HepG2 (cell line): ENCODE results near the gene IFNL2. TPM values are rescaled to one million over a fixed set of nuclear protein-coding genes. Genes with fewer than 3 reads are reported as not detected.
"Not testable (repeated sequence)": the region's sequence is repeated elsewhere in the genome, so short reads cannot be mapped to it uniquely, and the experiment has no call there.

Experiments
- ATAC-seq: fragments of 200-7000 bp; cut with Tn5 transposase; 3 replicates; pipeline ENCODE4 v1.9.1; 2020; ENCODE audit warnings: mild to moderate bottlenecking, moderate library complexity
- BruUV-seq: library from RNA; stranded (reverse); fragments of 400-500 nt; replicated peaks from 2 replicates; lab custom pipeline; 2021; lab: Mats Ljungman, UMichigan
- CTCF ChIA-PET: fragments of 300-600 bp; formaldehyde crosslinking; extraction: SDS; loops from one replicate; lab custom pipeline; 2021; ENCODE audit warnings: low total read pairs, inconsistent platforms, low intra/inter-chr PET ratio; lab: Yijun Ruan, JAX
- POLR2A ChIA-PET: fragments of 350-600 bp; sonication (Branson Sonifier 250); formaldehyde crosslinking; loops from one replicate; lab custom pipeline; 2020; ENCODE audit warnings: antibody characterized with exemption, inconsistent platforms; lab: Yijun Ruan, JAX
- DNase-seq: peaks from one replicate; pipeline ENCODE4 v3.0.0-alpha.2; 2015; ENCODE audit warnings: low spot score
- FAIRE-seq: peaks from 3 replicates; lab custom pipeline; 2011; peaks lifted over from hg19 to GRCh38; lab: Jason Lieb, UNC
- H2AFZ ChIP-seq: one replicate; pipeline ENCODE4 v1.6.1; 2011; ENCODE audit warnings: low read length, inconsistent platforms
- H3K27ac ChIP-seq: fragments of 300-600 bp; 3 replicates; pipeline ENCODE4 v1.8.0; 2011; ENCODE audit warnings: mixed run types, mild to moderate bottlenecking, mixed read lengths, low read length, inconsistent platforms; ENCODE audit not compliant: insufficient read depth; ENCODE audit errors: extremely low read length
- H3K27me3 ChIP-seq, 2 experiments: fragments of 200-600 bp in 1 of 2; 2 replicates in 1 of 2; 3 replicates in 1 of 2; pipeline versions ENCODE4 v1.6.0 to v1.8.0; 2011; ENCODE audit warnings: low read length in 2 of 2, mild to moderate bottlenecking in 2 of 2, moderate library complexity in 2 of 2, inconsistent platforms in 1 of 2; ENCODE audit not compliant: insufficient read depth in 2 of 2, control insufficient read depth in 1 of 2
- H3K36me3 ChIP-seq, 2 experiments: fragments of 200-600 bp in 1 of 2; replicated peaks in 1 of 2; 2 replicates in 1 of 2; 3 replicates in 1 of 2; pipeline versions ENCODE4 v1.5.1 to v1.8.0; 2011; ENCODE audit warnings: low read length in 2 of 2, inconsistent platforms in 1 of 2; ENCODE audit not compliant: insufficient read depth in 2 of 2, control insufficient read depth in 1 of 2
- H3K4me1 ChIP-seq: 2 replicates; pipeline ENCODE4 v1.5.1; 2012; ENCODE audit warnings: low read length, inconsistent platforms; ENCODE audit not compliant: insufficient read depth
- H3K4me2 ChIP-seq: 2 replicates; pipeline ENCODE4 v1.6.0; 2011; ENCODE audit warnings: low read depth, low read length, inconsistent platforms
- H3K4me3 ChIP-seq, 3 experiments: fragments of 200-600 bp in 1 of 3; sonication (generic), shearing (Covaris generic) in 1 of 3; replicated peaks in 1 of 3; 2 replicates each; pipeline ENCODE4 v1.5.1; 2011 to 2016; ENCODE audit warnings: low read length in 3 of 3, inconsistent platforms in 2 of 3, low read depth in 2 of 3, mild to moderate bottlenecking in 2 of 3, control low read depth in 1 of 3, mixed read lengths in 1 of 3; ENCODE audit not compliant: insufficient read depth in 1 of 3
- H3K79me2 ChIP-seq: one replicate; pipeline ENCODE4 v1.6.1; 2011; ENCODE audit warnings: low read length, inconsistent platforms; ENCODE audit not compliant: insufficient read depth
- H3K9ac ChIP-seq: 2 replicates; pipeline ENCODE4 v1.6.0; 2011; ENCODE audit warnings: mild to moderate bottlenecking, low read depth, low read length, inconsistent platforms; ENCODE audit not compliant: insufficient read depth
- H3K9me3 ChIP-seq: 2 replicates; pipeline ENCODE4 v1.5.1; 2012; ENCODE audit warnings: mild to moderate bottlenecking, low read length
- H4K20me1 ChIP-seq: 2 replicates; pipeline ENCODE4 v1.6.0; 2011; ENCODE audit warnings: inconsistent platforms, mild to moderate bottlenecking, low read length, moderate library complexity; ENCODE audit not compliant: insufficient read depth
- EED ChIP-seq: sonication (generic); formaldehyde crosslinking; IDR thresholded peaks from 2 replicates; pipeline ENCODE4 v1.5.0; 2020; ENCODE audit warnings: mild to moderate bottlenecking, missing genetic modification reagents
- FOSL2 ChIP-seq: sonication (generic); formaldehyde crosslinking; IDR thresholded peaks from 2 replicates; pipeline ENCODE4 v1.4.0; 2020; ENCODE audit warnings: missing genetic modification reagents
- HMGXB4 ChIP-seq, 2 experiments: sonication (generic) in 1 of 2; formaldehyde crosslinking in 1 of 2; IDR thresholded peaks; 2 replicates each; pipeline versions ENCODE4 v1.4.0 to v1.6.1; 2018 to 2020; ENCODE audit warnings: missing genetic modification reagents in 2 of 2, borderline replicate concordance in 1 of 2, low read depth in 1 of 2, mild to moderate bottlenecking in 1 of 2, missing biosample characterization in 1 of 2
- PHF20 ChIP-seq: sonication (generic); formaldehyde crosslinking; IDR thresholded peaks from 2 replicates; pipeline ENCODE4 v1.5.0; 2020; ENCODE audit warnings: mild to moderate bottlenecking, missing genetic modification reagents
- TERF1 ChIP-seq: sonication (generic); formaldehyde crosslinking; IDR thresholded peaks from 2 replicates; pipeline ENCODE4 v1.8.0; 2022; ENCODE audit warnings: mild to moderate bottlenecking, missing genetic modification reagents, moderate library complexity
- ZNF484 ChIP-seq: sonication (generic); formaldehyde crosslinking; IDR thresholded peaks from 2 replicates; pipeline ENCODE4 v1.5.1; 2020; ENCODE audit warnings: mild to moderate bottlenecking, low read depth, missing genetic modification reagents, borderline replicate concordance
- ZNF589 ChIP-seq: sonication (generic); formaldehyde crosslinking; conservative IDR thresholded peaks from 2 replicates; pipeline ENCODE4 v1.8.0; 2022; ENCODE audit warnings: mild to moderate bottlenecking, moderate library complexity, missing genetic modification reagents
- ZNF598 ChIP-seq: sonication (generic); formaldehyde crosslinking; IDR thresholded peaks from 2 replicates; pipeline ENCODE4 v1.5.1; 2020; ENCODE audit warnings: mild to moderate bottlenecking, missing genetic modification reagents, borderline replicate concordance
- WGBS: methylation state at CpG from one replicate; pipeline ENCODE4 v1.1.6; 2017; ENCODE audit warnings: low lambda C conversion rate; 5-methylcytosine and 5-hydroxymethylcytosine counted together
- in situ Hi-C: cut with HindIII; loops from 2 replicates; pipeline ENCODE4 v1.10.0; 2017; ENCODE audit warnings: low pct_unique_long_range_greater_than_20kb; ENCODE audit not compliant: extremely low pct_ligation_motif_present
- intact Hi-C: fragments of 100-400 bp; cut with micrococcal nuclease; formaldehyde crosslinking; loops from one replicate; pipeline ENCODE4 v1.10.0; 2022; ENCODE audit not compliant: unreplicated experiment
- polyA plus RNA-seq, 8 experiments: library from polyadenylated mRNA; depleted of rRNA in 3 of 8; stranded (reverse) in 7 of 8; unstranded in 1 of 8; fragments of >200 nt; fragmentation: Illumina TruSeq in 4 of 8; extraction: Trizol in 4 of 8; gene quantifications; 2 replicates each; pipeline versions ENCODE4 v1.2.1 to v1.2.3, GENCODE V29; 2011 to 2016; ENCODE audit warnings: low read depth in 4 of 8, missing spikeins in 1 of 8, mixed read lengths in 1 of 8; ENCODE audit not compliant: insufficient read depth in 1 of 8
- total RNA-seq, 5 experiments: library from RNA; depleted of rRNA; stranded (reverse); fragments of >200 nt; fragmentation: Illumina TruSeq; extraction: Trizol; gene quantifications; 2 replicates each; pipeline ENCODE4 v1.2.3, GENCODE V29; 2016; ENCODE audit warnings: low read depth in 1 of 5
- TF ChIP-seq, protein P1 (sequence below): IDR thresholded peaks from 2 replicates; pipeline ENCODE4 v1.6.1; 2012; ENCODE audit warnings: low read depth, low read length, improper control_type of control experiment
- TF ChIP-seq, protein P2 (sequence below): sonication (generic); formaldehyde crosslinking; IDR thresholded peaks from 2 replicates; pipeline ENCODE4 v1.4.0; 2020; ENCODE audit warnings: low read depth, mild to moderate bottlenecking, missing genetic modification reagents

Gene IFNL2
- total and polyA plus RNA-seq, 2 of the 13 experiments (the other 11 are each of a cell fraction or from before 2014, with no cell fraction given): not detected

GRCh38 chr19:39273859-39274258 is 5.7 kb downstream of the IFNL2 start:
- ATAC-seq, in situ Hi-C loops, H3K36me3 ChIP-seq, H3K27ac ChIP-seq, intact Hi-C loops, FAIRE-seq, H3K4me2 ChIP-seq, H3K27me3 ChIP-seq, H2AFZ ChIP-seq, H3K79me2 ChIP-seq, H3K4me3 ChIP-seq, H3K4me1 ChIP-seq, CTCF ChIA-PET, BruUV-seq, H3K9me3 ChIP-seq, POLR2A ChIA-PET, H3K9ac ChIP-seq, H4K20me1 ChIP-seq: not testable (repeated sequence)
- WGBS: 21% methylated on average over 5 of the region's 5 CpGs
- peak; percentile 13 for DNase-seq
- peak; percentile 40; the same call in 1 of the 2 replicates for TF ChIP-seq FOSL2 (CRISPR knock-in tag)

DNA sequence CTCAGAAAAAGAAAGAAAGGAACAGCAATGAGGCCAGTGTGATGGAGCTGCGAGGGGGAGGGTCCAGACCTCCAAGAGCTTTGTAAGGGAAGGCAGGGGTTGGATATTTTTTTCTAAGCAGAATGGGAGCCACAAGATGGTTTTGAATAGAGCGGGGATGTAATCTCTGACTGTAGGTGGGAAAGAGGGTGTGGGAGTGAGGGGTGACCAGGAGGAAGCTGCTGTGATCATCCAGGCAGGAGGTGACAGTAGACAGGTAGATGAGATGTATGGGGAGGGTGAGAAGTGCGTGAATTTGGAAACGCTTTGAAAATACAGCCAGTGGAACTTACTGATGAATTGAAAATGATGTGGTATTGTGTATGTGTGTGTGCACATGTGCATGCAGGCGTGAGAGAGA is 7.4 kb downstream of the IFNL2 start:
- in situ Hi-C loops: no loop called here
- Histone ChIP-seq H4K20me1 (no peaks in the 10 kb centered on the region), H2AFZ (no peak overlapping the region), H3K4me2 (no peak overlapping the region), H3K27ac (no peak overlapping the region), H3K4me1 (peaks cover 6% of the 10 kb centered on the region), H3K4me3 (no peak overlapping the region), H3K36me3 (no peaks in the 10 kb centered on the region), H3K9me3 (no peaks in the 10 kb centered on the region), H3K79me2 (no peaks in the 10 kb centered on the region), H3K27me3 (no peaks in the 10 kb centered on the region), H3K9ac (no peak overlapping the region)
- no peak for FAIRE-seq
- intact Hi-C loops: no loop called here
- BruUV-seq: no TSS peak
- no peak for DNase-seq
- ChIA-PET POLR2A (no interaction called here), CTCF (no interaction called here)
- no peak for ATAC-seq
- WGBS: 62% methylated on average over 5 of the region's 5 CpGs
- TF ChIP-seq ZNF589 (CRISPR knock-in tag) (no peak), PHF20 (no peak), ZNF484 (CRISPR knock-in tag) (no peak), TERF1 (CRISPR knock-in tag) (no peak), ZNF598 (CRISPR knock-in tag) (no peak), HMGXB4 (CRISPR knock-in tag; IDR thresholded peaks at IDR 0.05; ENCODE audit: borderline replicate concordance in 1 of 2, low read depth in 1 of 2) (no peak), EED (CRISPR knock-in tag) (no peak)
- TF ChIP-seq, protein P1, sequence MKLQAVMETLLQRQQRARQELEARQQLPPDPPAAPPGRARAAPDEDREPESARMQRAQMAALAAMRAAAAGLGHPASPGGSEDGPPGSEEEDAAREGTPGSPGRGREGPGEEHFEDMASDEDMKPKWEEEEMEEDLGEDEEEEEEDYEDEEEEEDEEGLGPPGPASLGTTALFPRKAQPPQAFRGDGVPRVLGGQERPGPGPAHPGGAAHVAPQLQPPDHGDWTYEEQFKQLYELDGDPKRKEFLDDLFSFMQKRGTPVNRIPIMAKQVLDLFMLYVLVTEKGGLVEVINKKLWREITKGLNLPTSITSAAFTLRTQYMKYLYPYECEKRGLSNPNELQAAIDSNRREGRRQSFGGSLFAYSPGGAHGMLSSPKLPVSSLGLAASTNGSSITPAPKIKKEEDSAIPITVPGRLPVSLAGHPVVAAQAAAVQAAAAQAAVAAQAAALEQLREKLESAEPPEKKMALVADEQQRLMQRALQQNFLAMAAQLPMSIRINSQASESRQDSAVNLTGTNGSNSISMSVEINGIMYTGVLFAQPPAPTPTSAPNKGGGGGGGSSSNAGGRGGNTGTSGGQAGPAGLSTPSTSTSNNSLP: no peak
- TF ChIP-seq, protein P2, sequence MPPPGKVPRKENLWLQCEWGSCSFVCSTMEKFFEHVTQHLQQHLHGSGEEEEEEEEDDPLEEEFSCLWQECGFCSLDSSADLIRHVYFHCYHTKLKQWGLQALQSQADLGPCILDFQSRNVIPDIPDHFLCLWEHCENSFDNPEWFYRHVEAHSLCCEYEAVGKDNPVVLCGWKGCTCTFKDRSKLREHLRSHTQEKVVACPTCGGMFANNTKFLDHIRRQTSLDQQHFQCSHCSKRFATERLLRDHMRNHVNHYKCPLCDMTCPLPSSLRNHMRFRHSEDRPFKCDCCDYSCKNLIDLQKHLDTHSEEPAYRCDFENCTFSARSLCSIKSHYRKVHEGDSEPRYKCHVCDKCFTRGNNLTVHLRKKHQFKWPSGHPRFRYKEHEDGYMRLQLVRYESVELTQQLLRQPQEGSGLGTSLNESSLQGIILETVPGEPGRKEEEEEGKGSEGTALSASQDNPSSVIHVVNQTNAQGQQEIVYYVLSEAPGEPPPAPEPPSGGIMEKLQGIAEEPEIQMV: no peak
